Panc1 (cell line): ENCODE data around the gene ZNF512B.

ENCODE experiments used
- POLR2AphosphoS5 ChIP-seq: IDR thresholded peaks from 2 replicates; pipeline ENCODE4 v1.6.1; 2012; ENCODE audit warnings: mild to moderate bottlenecking, low read depth, low read length, moderate library complexity
- TCF7L2 ChIP-seq: IDR thresholded peaks from 2 replicates; pipeline ENCODE4 v1.6.1; 2011; ENCODE audit warnings: mild to moderate bottlenecking, low read depth, low read length, inconsistent platforms
- TF ChIP-seq, protein P1 (sequence below): fragments of 450-650 bp; IDR thresholded peaks from 2 replicates; pipeline ENCODE4 v1.5.1; 2017; ENCODE audit warnings: mild to moderate bottlenecking
- TF ChIP-seq, protein P2 (sequence below), 2 experiments: IDR thresholded peaks; 2 replicates each; pipeline ENCODE4 v1.6.1; 2011 to 2012; ENCODE audit warnings: low read depth in 2 of 2, control low read depth in 1 of 2, low read length in 1 of 2, mild to moderate bottlenecking in 1 of 2, moderate library complexity in 1 of 2; ENCODE audit not compliant: insufficient read depth in 1 of 2

DNA sequence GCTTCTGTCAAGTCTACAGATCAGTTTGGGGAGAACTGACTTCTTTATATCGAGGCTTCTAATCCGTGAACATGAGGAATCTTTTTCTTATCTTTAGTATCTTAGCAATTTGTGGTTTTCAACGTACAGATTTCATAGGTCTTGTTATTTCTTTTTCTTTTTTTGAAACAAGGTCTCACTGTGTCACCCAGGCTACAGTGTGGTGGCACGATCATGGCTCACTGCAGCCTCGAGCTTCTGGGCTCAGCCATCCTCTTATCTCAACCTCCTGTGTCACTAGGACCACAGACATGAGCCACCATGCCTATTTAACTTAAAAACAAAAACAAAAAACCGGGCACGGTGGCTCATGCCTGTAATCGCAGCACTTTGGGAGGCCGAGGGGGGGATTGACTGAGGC, 45.5 kb downstream of the ZNF512B start:
- no peak for TF ChIP-seq POLR2AphosphoS5
- TF ChIP-seq, protein P1, sequence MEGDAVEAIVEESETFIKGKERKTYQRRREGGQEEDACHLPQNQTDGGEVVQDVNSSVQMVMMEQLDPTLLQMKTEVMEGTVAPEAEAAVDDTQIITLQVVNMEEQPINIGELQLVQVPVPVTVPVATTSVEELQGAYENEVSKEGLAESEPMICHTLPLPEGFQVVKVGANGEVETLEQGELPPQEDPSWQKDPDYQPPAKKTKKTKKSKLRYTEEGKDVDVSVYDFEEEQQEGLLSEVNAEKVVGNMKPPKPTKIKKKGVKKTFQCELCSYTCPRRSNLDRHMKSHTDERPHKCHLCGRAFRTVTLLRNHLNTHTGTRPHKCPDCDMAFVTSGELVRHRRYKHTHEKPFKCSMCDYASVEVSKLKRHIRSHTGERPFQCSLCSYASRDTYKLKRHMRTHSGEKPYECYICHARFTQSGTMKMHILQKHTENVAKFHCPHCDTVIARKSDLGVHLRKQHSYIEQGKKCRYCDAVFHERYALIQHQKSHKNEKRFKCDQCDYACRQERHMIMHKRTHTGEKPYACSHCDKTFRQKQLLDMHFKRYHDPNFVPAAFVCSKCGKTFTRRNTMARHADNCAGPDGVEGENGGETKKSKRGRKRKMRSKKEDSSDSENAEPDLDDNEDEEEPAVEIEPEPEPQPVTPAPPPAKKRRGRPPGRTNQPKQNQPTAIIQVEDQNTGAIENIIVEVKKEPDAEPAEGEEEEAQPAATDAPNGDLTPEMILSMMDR: no peak
- no peak for TF ChIP-seq TCF7L2
- TF ChIP-seq, protein P2, sequence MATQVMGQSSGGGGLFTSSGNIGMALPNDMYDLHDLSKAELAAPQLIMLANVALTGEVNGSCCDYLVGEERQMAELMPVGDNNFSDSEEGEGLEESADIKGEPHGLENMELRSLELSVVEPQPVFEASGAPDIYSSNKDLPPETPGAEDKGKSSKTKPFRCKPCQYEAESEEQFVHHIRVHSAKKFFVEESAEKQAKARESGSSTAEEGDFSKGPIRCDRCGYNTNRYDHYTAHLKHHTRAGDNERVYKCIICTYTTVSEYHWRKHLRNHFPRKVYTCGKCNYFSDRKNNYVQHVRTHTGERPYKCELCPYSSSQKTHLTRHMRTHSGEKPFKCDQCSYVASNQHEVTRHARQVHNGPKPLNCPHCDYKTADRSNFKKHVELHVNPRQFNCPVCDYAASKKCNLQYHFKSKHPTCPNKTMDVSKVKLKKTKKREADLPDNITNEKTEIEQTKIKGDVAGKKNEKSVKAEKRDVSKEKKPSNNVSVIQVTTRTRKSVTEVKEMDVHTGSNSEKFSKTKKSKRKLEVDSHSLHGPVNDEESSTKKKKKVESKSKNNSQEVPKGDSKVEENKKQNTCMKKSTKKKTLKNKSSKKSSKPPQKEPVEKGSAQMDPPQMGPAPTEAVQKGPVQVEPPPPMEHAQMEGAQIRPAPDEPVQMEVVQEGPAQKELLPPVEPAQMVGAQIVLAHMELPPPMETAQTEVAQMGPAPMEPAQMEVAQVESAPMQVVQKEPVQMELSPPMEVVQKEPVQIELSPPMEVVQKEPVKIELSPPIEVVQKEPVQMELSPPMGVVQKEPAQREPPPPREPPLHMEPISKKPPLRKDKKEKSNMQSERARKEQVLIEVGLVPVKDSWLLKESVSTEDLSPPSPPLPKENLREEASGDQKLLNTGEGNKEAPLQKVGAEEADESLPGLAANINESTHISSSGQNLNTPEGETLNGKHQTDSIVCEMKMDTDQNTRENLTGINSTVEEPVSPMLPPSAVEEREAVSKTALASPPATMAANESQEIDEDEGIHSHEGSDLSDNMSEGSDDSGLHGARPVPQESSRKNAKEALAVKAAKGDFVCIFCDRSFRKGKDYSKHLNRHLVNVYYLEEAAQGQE (IDR thresholded peaks at IDR 0.05; ENCODE audit: insufficient read depth in 1 of 2, low read depth in 2 of 2, low read length in 1 of 2): no peak
